HG02970 (cell line): ENCODE measurements around the gene GHRHR.

Experiments
- ATAC-seq: cut with Tn5 transposase; IDR thresholded peaks from one replicate; pipeline ENCODE4 v1.9.1; 2021; ENCODE audit warnings: mild to moderate bottlenecking, moderate library complexity, moderate number of reproducible peaks; ENCODE audit not compliant: unreplicated experiment, low FRiP score

Gene GHRHR

GRCh38 chr7:30963842-30964241 lies at the start of gene GHRHR:
Gene GHRHR (plus strand): TSS chr7:30963953. CDS start chr7:30964069, 116 bp downstream.
- ATAC-seq: no peak

- no peak for ATAC-seq
These were observed 49.2 kb upstream of the GHRHR start for GRCh38 chr7:30914596-30914995.

- ATAC-seq: no peak
These were observed 48.6 kb upstream of the GHRHR start for GRCh38 chr7:30915005-30915601.

- ATAC-seq: no peak
These were observed 48.0 kb upstream of the GHRHR start for GRCh38 chr7:30915751-30916150.

GRCh38 chr7:30916255-30916654 lies 47.5 kb upstream of the GHRHR start:
- ATAC-seq: no peak

GRCh38 chr7:30916767-30917166 lies 47.0 kb upstream of the GHRHR start:
- ATAC-seq: no peak

GRCh38 chr7:30917216-30917893 lies 46.4 kb upstream of the GHRHR start:
- no peak for ATAC-seq

GRCh38 chr7:30918676-30919075 lies 45.1 kb upstream of the GHRHR start:
- ATAC-seq: no peak

GRCh38 chr7:30920021-30920583 lies 43.7 kb upstream of the GHRHR start:
- no peak for ATAC-seq

GRCh38 chr7:30920584-30921539 lies 42.9 kb upstream of the GHRHR start:
- ATAC-seq: no peak

- ATAC-seq: no peak
These were observed 42.0 kb upstream of the GHRHR start for GRCh38 chr7:30921540-30922401.

GRCh38 chr7:30922596-30922995 lies 41.2 kb upstream of the GHRHR start:
- ATAC-seq: no peak

- ATAC-seq: no peak
These were observed 40.6 kb upstream of the GHRHR start for GRCh38 chr7:30923009-30923773.

GRCh38 chr7:30923774-30924413 lies 39.9 kb upstream of the GHRHR start:
- no peak for ATAC-seq

GRCh38 chr7:30924624-30925023 lies 39.1 kb upstream of the GHRHR start:
- no peak for ATAC-seq

- no peak for ATAC-seq
These were observed 38.6 kb upstream of the GHRHR start for GRCh38 chr7:30925117-30925516.

- no peak for ATAC-seq
These were observed 37.8 kb upstream of the GHRHR start for GRCh38 chr7:30925913-30926312.

GRCh38 chr7:30926313-30926712 lies 37.4 kb upstream of the GHRHR start:
- no peak for ATAC-seq

GRCh38 chr7:30927040-30927439 lies 36.7 kb upstream of the GHRHR start:
- ATAC-seq: no peak
